ENCODE measurements around the gene INS. TPM values are rescaled to one million over a fixed set of nuclear protein-coding genes. Genes with fewer than 3 reads are reported as not detected.

The INS gene
- total RNA-seq, 1 donor from 2014 or later, result not detected

GRCh38 chr11:2207773-2208621, 47.0 kb upstream of the INS start:
- no peak overlapping the region for H3K27ac ChIP-seq
- no peaks in the 10 kb centered on the region for H3K4me1 ChIP-seq
- no peak for TF ChIP-seq CTCF (IDR thresholded peaks at IDR 0.05)
- H3K9me3 ChIP-seq, result no peaks in the 10 kb centered on the region
- no peaks in the 10 kb centered on the region for H3K27me3 ChIP-seq
- no peaks in the 10 kb centered on the region for H3K36me3 ChIP-seq
- H3K4me3 ChIP-seq, result no peak overlapping the region
- intact Hi-C loops (cut with DNase I), result no loop called here
- peak in 1 of 2 donors; percentile 52 for DNase-seq (ENCODE audit: low spot score in 2 of 2)

- no peak for TF ChIP-seq CTCF (IDR thresholded peaks at IDR 0.05)
- peak in 1 of 2 donors; percentile 50 for DNase-seq (ENCODE audit: low spot score in 2 of 2)
- Histone ChIP-seq H3K9me3 (no peaks in the 10 kb centered on the region), H3K4me3 (no peak overlapping the region), H3K27me3 (no peaks in the 10 kb centered on the region), H3K27ac (no peak overlapping the region), H3K36me3 (no peaks in the 10 kb centered on the region), H3K4me1 (no peaks in the 10 kb centered on the region)
- intact Hi-C loops (cut with DNase I), result no loop called here
These were observed 46.2 kb upstream of the INS start for GRCh38 chr11:2207212-2207611.

GRCh38 chr11:2205981-2206690, 45.1 kb upstream of the INS start:
- no peaks in the 10 kb centered on the region for H3K27me3 ChIP-seq
- no peak overlapping the region for H3K27ac ChIP-seq
- intact Hi-C loops (cut with DNase I), result no loop called here
- peak in 1 of 2 donors; percentile 49 for DNase-seq (ENCODE audit: low spot score in 2 of 2)
- no peak for TF ChIP-seq CTCF (IDR thresholded peaks at IDR 0.05)
- H3K9me3 ChIP-seq, result no peaks in the 10 kb centered on the region
- H3K4me3 ChIP-seq, result no peak overlapping the region
- H3K36me3 ChIP-seq, result no peaks in the 10 kb centered on the region
- H3K4me1 ChIP-seq, result no peaks in the 10 kb centered on the region

- intact Hi-C loops (cut with DNase I), result no loop called here
- H3K4me3 ChIP-seq, result no peak overlapping the region
- no peaks in the 10 kb centered on the region for H3K4me1 ChIP-seq
- DNase-seq (ENCODE audit: low spot score in 2 of 2), result no peak
- no peaks in the 10 kb centered on the region for H3K36me3 ChIP-seq
- H3K27me3 ChIP-seq, result no peaks in the 10 kb centered on the region
- TF ChIP-seq CTCF (IDR thresholded peaks at IDR 0.05), result no peak
- no peaks in the 10 kb centered on the region for H3K9me3 ChIP-seq
- H3K27ac ChIP-seq, result no peak overlapping the region
These were observed 44.3 kb upstream of the INS start for GRCh38 chr11:2205214-2205720.

- no peak overlapping the region for H3K4me3 ChIP-seq
- no peak overlapping the region for H3K27ac ChIP-seq
- no peaks in the 10 kb centered on the region for H3K36me3 ChIP-seq
- no peaks in the 10 kb centered on the region for H3K9me3 ChIP-seq
- peak in 1 of 2 donors; percentile 53 for DNase-seq (ENCODE audit: low spot score in 2 of 2)
- intact Hi-C loops (cut with DNase I), result no loop called here
- no peaks in the 10 kb centered on the region for H3K4me1 ChIP-seq
- no peak for TF ChIP-seq CTCF (IDR thresholded peaks at IDR 0.05)
- no peaks in the 10 kb centered on the region for H3K27me3 ChIP-seq
These were observed 43.6 kb upstream of the INS start for GRCh38 chr11:2204361-2205213.

Measured in ascending aorta (tissue), 2 donors.